OCI-LY1 (cell line): Measurements from ENCODE around the gene PEX26.

Experiments
- H2AFZ ChIP-seq: fragments of 200-600 bp; sonication (generic), shearing (Covaris generic); 2 replicates; pipeline ENCODE4 v1.6.0; 2014; ENCODE audit warnings: antibody characterized with exemption, mild to moderate bottlenecking, low read length
- H3F3A ChIP-seq: fragments of 200-600 bp; sonication (generic), shearing (Covaris generic); 2 replicates; pipeline ENCODE4 v1.6.0; 2014; ENCODE audit warnings: mild to moderate bottlenecking, antibody characterized with exemption, low read length, moderate library complexity; ENCODE audit not compliant: insufficient read depth
- H3K27ac ChIP-seq: fragments of 200-600 bp; sonication (generic); 2 replicates; pipeline ENCODE4 v1.5.1; 2014; ENCODE audit warnings: low read length, mixed run types, mild to moderate bottlenecking, low read depth; ENCODE audit not compliant: poor library complexity, severe bottlenecking
- H3K27me3 ChIP-seq: fragments of 200-600 bp; sonication (generic); 2 replicates; pipeline ENCODE4 v1.6.0; 2014; ENCODE audit warnings: antibody characterized with exemption, mild to moderate bottlenecking, low read length, moderate library complexity; ENCODE audit not compliant: insufficient read depth
- H3K36me3 ChIP-seq: fragments of 200-600 bp; sonication (generic); 2 replicates; pipeline ENCODE4 v1.6.1; 2014; ENCODE audit warnings: mild to moderate bottlenecking, antibody characterized with exemption, low read length, moderate library complexity, mixed read lengths; ENCODE audit not compliant: insufficient read depth
- H3K4me1 ChIP-seq: fragments of 200-600 bp; sonication (generic); 2 replicates; pipeline ENCODE4 v1.5.1; 2014; ENCODE audit warnings: mild to moderate bottlenecking, low read length, moderate library complexity; ENCODE audit not compliant: insufficient read depth, severe bottlenecking
- H3K4me2 ChIP-seq: fragments of 200-600 bp; sonication (generic), shearing (Covaris generic); 2 replicates; pipeline ENCODE4 v1.6.1; 2014; ENCODE audit warnings: low read length
- H3K4me3 ChIP-seq: fragments of 200-600 bp; sonication (generic); 2 replicates; pipeline ENCODE4 v1.5.1; 2014; ENCODE audit warnings: low read length, low read depth, mild to moderate bottlenecking, mixed read lengths; ENCODE audit not compliant: poor library complexity, severe bottlenecking
- H3K79me2 ChIP-seq: fragments of 200-600 bp; shearing (Covaris generic); 2 replicates; pipeline ENCODE4 v1.6.1; 2016; ENCODE audit warnings: mixed run types, low read length, mixed read lengths; ENCODE audit not compliant: insufficient read depth
- H3K9ac ChIP-seq: fragments of 200-600 bp; sonication (generic), shearing (Covaris generic); 2 replicates; pipeline ENCODE4 v1.6.1; 2014; ENCODE audit warnings: mild to moderate bottlenecking, low read length, mixed read lengths
- H3K9me2 ChIP-seq: fragments of 200-600 bp; sonication (generic), shearing (Covaris generic); 2 replicates; pipeline ENCODE4 v1.6.1; 2014; ENCODE audit warnings: low read depth, mild to moderate bottlenecking, low read length, mixed read lengths
- H3K9me3 ChIP-seq: fragments of 200-600 bp; shearing (Covaris generic); 2 replicates; pipeline ENCODE4 v1.6.1; 2014; ENCODE audit warnings: low read length, mixed read lengths
- H4K20me1 ChIP-seq: fragments of 200-600 bp; sonication (generic), shearing (Covaris generic); 2 replicates; pipeline ENCODE4 v1.6.0; 2016; ENCODE audit warnings: mild to moderate bottlenecking, low read length; ENCODE audit not compliant: insufficient read depth
- CTCF ChIP-seq: fragments of 200-600 bp; sonication (generic), shearing (Covaris generic); IDR thresholded peaks from 2 replicates; pipeline ENCODE4 v1.5.1; 2017; ENCODE audit warnings: mild to moderate bottlenecking, antibody characterized with exemption, low read length, moderate library complexity, mixed read lengths
- EZH2 ChIP-seq: fragments of 200-600 bp; sonication (generic), shearing (Covaris generic); IDR thresholded peaks from 2 replicates; pipeline ENCODE4 v1.8.0; 2017; ENCODE audit warnings: borderline replicate concordance, mixed run types, mild to moderate bottlenecking, antibody characterized with exemption, low read length, moderate library complexity, mixed read lengths

PEX26 gene

GRCh38 chr22:18055619-18056160, 22.1 kb upstream of the PEX26 start:
- no peak overlapping the region for H3K4me2 ChIP-seq
- no peaks in the 10 kb centered on the region for H4K20me1 ChIP-seq
- H3K4me1 ChIP-seq, result no peaks in the 10 kb centered on the region
- TF ChIP-seq CTCF, result no peak
- TF ChIP-seq EZH2, result no peak
- H3K36me3 ChIP-seq, result no peaks in the 10 kb centered on the region
- H3K27me3 ChIP-seq, result no peaks in the 10 kb centered on the region
- H3K79me2 ChIP-seq, result no peaks in the 10 kb centered on the region
- H2AFZ ChIP-seq, result no peak overlapping the region
- H3K9me2 ChIP-seq, result no peaks in the 10 kb centered on the region
- no peaks in the 10 kb centered on the region for H3K9me3 ChIP-seq
- H3K27ac ChIP-seq, result no peak overlapping the region
- H3K4me3 ChIP-seq, result no peak overlapping the region
- no peaks in the 10 kb centered on the region for H3F3A ChIP-seq
- no peak overlapping the region for H3K9ac ChIP-seq

DNA sequence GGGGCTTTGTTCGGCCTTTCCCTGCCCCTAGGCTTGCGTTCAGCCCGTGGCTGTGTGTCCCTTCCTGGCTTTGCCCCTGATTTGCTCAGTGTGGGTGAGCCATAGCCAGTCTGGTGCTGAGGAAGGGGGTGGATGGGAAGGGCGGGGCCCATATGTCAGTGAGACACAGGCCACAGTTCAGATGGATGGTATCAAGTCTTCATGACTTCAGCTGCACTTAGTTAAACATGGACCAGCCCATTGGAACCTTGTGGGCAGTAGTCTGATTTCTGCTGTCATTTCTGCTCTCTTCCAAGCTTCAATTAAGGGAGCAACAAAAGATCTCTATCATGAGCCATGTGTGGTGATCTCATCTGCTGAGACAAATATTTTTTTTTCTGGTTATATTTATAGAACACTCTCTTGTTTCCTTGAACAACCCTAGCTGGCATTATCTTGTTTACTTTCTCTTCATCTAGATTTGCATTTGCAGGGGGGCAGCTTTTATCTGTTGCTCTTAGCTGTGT, 21.6 kb upstream of the PEX26 start:
- TF ChIP-seq CTCF, result no peak
- no peak for TF ChIP-seq EZH2
- Histone ChIP-seq H3K4me1 (no peaks in the 10 kb centered on the region), H3F3A (no peaks in the 10 kb centered on the region), H4K20me1 (no peaks in the 10 kb centered on the region), H3K27ac (no peak overlapping the region), H3K9ac (no peak overlapping the region), H3K4me3 (no peak overlapping the region), H3K27me3 (no peaks in the 10 kb centered on the region), H3K9me2 (no peaks in the 10 kb centered on the region), H2AFZ (no peak overlapping the region), H3K4me2 (no peak overlapping the region), H3K36me3 (no peaks in the 10 kb centered on the region), H3K9me3 (no peaks in the 10 kb centered on the region), H3K79me2 (no peaks in the 10 kb centered on the region)

- Histone ChIP-seq H3K27ac (no peak overlapping the region), H2AFZ (no peak overlapping the region), H3K4me3 (no peak overlapping the region), H3K36me3 (no peaks in the 10 kb centered on the region), H3F3A (no peaks in the 10 kb centered on the region), H3K9ac (no peak overlapping the region), H3K4me2 (no peak overlapping the region), H3K4me1 (no peaks in the 10 kb centered on the region), H3K9me3 (no peaks in the 10 kb centered on the region), H3K27me3 (no peaks in the 10 kb centered on the region), H3K79me2 (no peaks in the 10 kb centered on the region), H4K20me1 (no peaks in the 10 kb centered on the region), H3K9me2 (no peaks in the 10 kb centered on the region)
- TF ChIP-seq CTCF (no peak), EZH2 (no peak)
Observed at GRCh38 chr22:18056807-18057474, 20.8 kb upstream of the PEX26 start.
